IPS-18a (cell line): ENCODE data around the gene HOXA13.
A peak's percentile ranks its signal among the peaks of the same experiment; 100 is the strongest.

ENCODE experiments used
- H3K27ac ChIP-seq: one replicate; pipeline ENCODE4 v1.5.1; 2013; ENCODE audit warnings: low read length
- H3K27me3 ChIP-seq: one replicate; pipeline ENCODE4 v1.6.1; 2013; ENCODE audit warnings: mild to moderate bottlenecking, low read length; ENCODE audit not compliant: control insufficient read depth, insufficient read depth
- H3K36me3 ChIP-seq: one replicate; pipeline ENCODE4 v1.6.1; 2013; ENCODE audit warnings: low read depth, low read length; ENCODE audit not compliant: control insufficient read depth
- H3K4me1 ChIP-seq: one replicate; pipeline ENCODE4 v1.6.1; 2013; ENCODE audit warnings: low read depth, low read length; ENCODE audit not compliant: control insufficient read depth
- H3K4me3 ChIP-seq: one replicate; pipeline ENCODE4 v1.5.1; 2013; ENCODE audit warnings: low read length
- H3K9ac ChIP-seq: one replicate; pipeline ENCODE4 v1.6.1; 2013; ENCODE audit warnings: mild to moderate bottlenecking, low read length, moderate library complexity
- H3K9me3 ChIP-seq: one replicate; pipeline ENCODE4 v1.6.1; 2013; ENCODE audit warnings: low read depth, low read length; ENCODE audit not compliant: control insufficient read depth

Gene HOXA13

GRCh38 chr7:27172315-27172774 lies 27.5 kb downstream of the HOXA13 start:
- H3K9me3 ChIP-seq = no peaks in the 10 kb centered on the region
- H3K4me1 ChIP-seq = no peaks in the 10 kb centered on the region
- no peak overlapping the region for H3K4me3 ChIP-seq
- H3K27me3 ChIP-seq = peaks cover 100% of the 10 kb centered on the region
- H3K36me3 ChIP-seq = no peaks in the 10 kb centered on the region
- H3K9ac ChIP-seq = no peak overlapping the region
- H3K27ac ChIP-seq = no peak overlapping the region

- Histone ChIP-seq H3K27me3 (peaks cover 100% of the 10 kb centered on the region), H3K9ac (no peak overlapping the region), H3K4me1 (no peaks in the 10 kb centered on the region)
Measured at GRCh38 chr7:27171637-27172314, 28.1 kb downstream of the HOXA13 start.

GRCh38 chr7:27171325-27171636 lies 28.6 kb downstream of the HOXA13 start:
- peaks cover 100% of the 10 kb centered on the region for H3K27me3 ChIP-seq
- no peak overlapping the region for H3K9ac ChIP-seq
- no peaks in the 10 kb centered on the region for H3K4me1 ChIP-seq
- no peaks in the 10 kb centered on the region for H3K36me3 ChIP-seq
- no peak overlapping the region for H3K27ac ChIP-seq
- H3K9me3 ChIP-seq = peaks cover 2% of the 10 kb centered on the region
- no peak overlapping the region for H3K4me3 ChIP-seq

More at GRCh38 chr7:27171637-27172314, 28.1 kb downstream of the HOXA13 start:
- H3K4me3 ChIP-seq = no peak overlapping the region
- no peaks in the 10 kb centered on the region for H3K36me3 ChIP-seq
- H3K27ac ChIP-seq = no peak overlapping the region
- no peaks in the 10 kb centered on the region for H3K9me3 ChIP-seq

GRCh38 chr7:27170426-27171324 lies 29.2 kb downstream of the HOXA13 start:
- Histone ChIP-seq H3K9me3 (peaks cover 2% of the 10 kb centered on the region), H3K27me3 (peaks cover 100% of the 10 kb centered on the region), H3K27ac (no peak overlapping the region), H3K4me1 (no peaks in the 10 kb centered on the region), H3K9ac (no peak overlapping the region), H3K36me3 (no peaks in the 10 kb centered on the region), H3K4me3 (no peak overlapping the region)

- Histone ChIP-seq H3K27ac (no peak overlapping the region), H3K27me3 (peaks cover 100% of the 10 kb centered on the region)
Measured at GRCh38 chr7:27169658-27170425, 30.0 kb downstream of the HOXA13 start.

GRCh38 chr7:27168265-27168947 lies 31.5 kb downstream of the HOXA13 start:
- Histone ChIP-seq H3K4me1 (no peaks in the 10 kb centered on the region), H3K9ac (no peak overlapping the region), H3K9me3 (peaks cover 2% of the 10 kb centered on the region), H3K27ac (no peak overlapping the region), H3K36me3 (no peaks in the 10 kb centered on the region), H3K27me3 (peaks cover 100% of the 10 kb centered on the region), H3K4me3 (no peak overlapping the region)

More at GRCh38 chr7:27169658-27170425, 30.0 kb downstream of the HOXA13 start:
- no peak overlapping the region for H3K9ac ChIP-seq
- H3K36me3 ChIP-seq = no peaks in the 10 kb centered on the region
- no peaks in the 10 kb centered on the region for H3K4me1 ChIP-seq
- H3K9me3 ChIP-seq = peaks cover 2% of the 10 kb centered on the region
- no peak overlapping the region for H3K4me3 ChIP-seq

GRCh38 chr7:27167916-27168264 lies 32.0 kb downstream of the HOXA13 start:
- H3K27me3 ChIP-seq = peaks cover 100% of the 10 kb centered on the region

GRCh38 chr7:27166531-27167505 lies 33.1 kb downstream of the HOXA13 start:
- Histone ChIP-seq H3K9me3 (peaks cover 2% of the 10 kb centered on the region), H3K36me3 (no peaks in the 10 kb centered on the region), H3K4me1 (no peaks in the 10 kb centered on the region), H3K4me3 (no peak overlapping the region), H3K27me3 (peaks cover 100% of the 10 kb centered on the region), H3K9ac (no peak overlapping the region), H3K27ac (no peak overlapping the region)

More at GRCh38 chr7:27167916-27168264, 32.0 kb downstream of the HOXA13 start:
- no peaks in the 10 kb centered on the region for H3K4me1 ChIP-seq
- H3K36me3 ChIP-seq = no peaks in the 10 kb centered on the region
- peaks cover 2% of the 10 kb centered on the region for H3K9me3 ChIP-seq
- H3K9ac ChIP-seq = peak overlapping the region; percentile 16
- no peak overlapping the region for H3K4me3 ChIP-seq
- no peak overlapping the region for H3K27ac ChIP-seq

GRCh38 chr7:27165996-27166530 lies 33.8 kb downstream of the HOXA13 start:
- Histone ChIP-seq H3K4me3 (no peak overlapping the region), H3K9ac (no peak overlapping the region), H3K9me3 (peaks cover 2% of the 10 kb centered on the region), H3K27ac (no peak overlapping the region), H3K4me1 (no peaks in the 10 kb centered on the region), H3K27me3 (peaks cover 100% of the 10 kb centered on the region), H3K36me3 (no peaks in the 10 kb centered on the region)
